PC-3 (cell line): ENCODE data around the gene SFXN1.

Source experiments
- CTCF ChIP-seq: fragments of 300-600 bp; sonication (generic); conservative IDR thresholded peaks from 2 replicates; pipeline ENCODE4 v1.5.1; 2017; ENCODE audit warnings: antibody characterized with exemption, low read depth, mild to moderate bottlenecking, low read length
- EZH2 ChIP-seq: fragments of 300-600 bp; sonication (generic); IDR thresholded peaks from one replicate; pipeline ENCODE4 v1.6.1; 2017; ENCODE audit warnings: antibody characterized with exemption, mild to moderate bottlenecking, low read length; ENCODE audit not compliant: unreplicated experiment
- EZH2phosphoT487 ChIP-seq: fragments of 300-600 bp; sonication (generic); IDR thresholded peaks from 2 replicates; pipeline ENCODE4 v1.6.1; 2018; ENCODE audit warnings: mild to moderate bottlenecking, antibody characterized with exemption, low read length, borderline replicate concordance

GRCh38 chr5:175531361-175531760, 53.0 kb downstream of the SFXN1 start:
- TF ChIP-seq CTCF (no peak), EZH2phosphoT487 (no peak), EZH2 (no peak)
